Measurements from ENCODE around the gene FBXO22.

DNA sequence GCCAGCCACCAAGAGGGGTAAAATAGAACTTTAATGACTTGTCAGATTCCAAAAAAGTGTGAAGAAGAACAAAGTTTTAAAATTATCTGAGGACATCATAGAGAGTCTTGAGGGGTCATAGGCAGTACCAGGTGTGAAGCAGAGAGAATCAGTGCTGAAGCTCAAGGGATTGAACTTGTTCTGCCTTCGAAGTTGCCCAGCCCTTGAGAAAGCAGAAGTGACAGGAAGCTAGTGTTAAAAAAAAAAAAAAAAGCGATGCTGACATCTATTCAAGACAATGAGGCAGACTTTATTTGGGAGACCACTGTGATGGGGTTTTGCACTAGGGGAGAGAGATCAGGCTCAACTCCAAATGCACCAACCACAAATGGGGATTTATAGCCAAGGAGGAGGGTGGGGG is 21.8 kb downstream of the FBXO22 start:
- TF ChIP-seq, protein P1, sequence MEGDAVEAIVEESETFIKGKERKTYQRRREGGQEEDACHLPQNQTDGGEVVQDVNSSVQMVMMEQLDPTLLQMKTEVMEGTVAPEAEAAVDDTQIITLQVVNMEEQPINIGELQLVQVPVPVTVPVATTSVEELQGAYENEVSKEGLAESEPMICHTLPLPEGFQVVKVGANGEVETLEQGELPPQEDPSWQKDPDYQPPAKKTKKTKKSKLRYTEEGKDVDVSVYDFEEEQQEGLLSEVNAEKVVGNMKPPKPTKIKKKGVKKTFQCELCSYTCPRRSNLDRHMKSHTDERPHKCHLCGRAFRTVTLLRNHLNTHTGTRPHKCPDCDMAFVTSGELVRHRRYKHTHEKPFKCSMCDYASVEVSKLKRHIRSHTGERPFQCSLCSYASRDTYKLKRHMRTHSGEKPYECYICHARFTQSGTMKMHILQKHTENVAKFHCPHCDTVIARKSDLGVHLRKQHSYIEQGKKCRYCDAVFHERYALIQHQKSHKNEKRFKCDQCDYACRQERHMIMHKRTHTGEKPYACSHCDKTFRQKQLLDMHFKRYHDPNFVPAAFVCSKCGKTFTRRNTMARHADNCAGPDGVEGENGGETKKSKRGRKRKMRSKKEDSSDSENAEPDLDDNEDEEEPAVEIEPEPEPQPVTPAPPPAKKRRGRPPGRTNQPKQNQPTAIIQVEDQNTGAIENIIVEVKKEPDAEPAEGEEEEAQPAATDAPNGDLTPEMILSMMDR (CRISPR knock-in tag; IDR thresholded peaks at IDR 0.05), result no peak
- TF ChIP-seq ZNF660 (CRISPR knock-in tag; IDR thresholded peaks at IDR 0.05; ENCODE audit: borderline replicate concordance, low read depth), result no peak
- TF ChIP-seq, protein P2, sequence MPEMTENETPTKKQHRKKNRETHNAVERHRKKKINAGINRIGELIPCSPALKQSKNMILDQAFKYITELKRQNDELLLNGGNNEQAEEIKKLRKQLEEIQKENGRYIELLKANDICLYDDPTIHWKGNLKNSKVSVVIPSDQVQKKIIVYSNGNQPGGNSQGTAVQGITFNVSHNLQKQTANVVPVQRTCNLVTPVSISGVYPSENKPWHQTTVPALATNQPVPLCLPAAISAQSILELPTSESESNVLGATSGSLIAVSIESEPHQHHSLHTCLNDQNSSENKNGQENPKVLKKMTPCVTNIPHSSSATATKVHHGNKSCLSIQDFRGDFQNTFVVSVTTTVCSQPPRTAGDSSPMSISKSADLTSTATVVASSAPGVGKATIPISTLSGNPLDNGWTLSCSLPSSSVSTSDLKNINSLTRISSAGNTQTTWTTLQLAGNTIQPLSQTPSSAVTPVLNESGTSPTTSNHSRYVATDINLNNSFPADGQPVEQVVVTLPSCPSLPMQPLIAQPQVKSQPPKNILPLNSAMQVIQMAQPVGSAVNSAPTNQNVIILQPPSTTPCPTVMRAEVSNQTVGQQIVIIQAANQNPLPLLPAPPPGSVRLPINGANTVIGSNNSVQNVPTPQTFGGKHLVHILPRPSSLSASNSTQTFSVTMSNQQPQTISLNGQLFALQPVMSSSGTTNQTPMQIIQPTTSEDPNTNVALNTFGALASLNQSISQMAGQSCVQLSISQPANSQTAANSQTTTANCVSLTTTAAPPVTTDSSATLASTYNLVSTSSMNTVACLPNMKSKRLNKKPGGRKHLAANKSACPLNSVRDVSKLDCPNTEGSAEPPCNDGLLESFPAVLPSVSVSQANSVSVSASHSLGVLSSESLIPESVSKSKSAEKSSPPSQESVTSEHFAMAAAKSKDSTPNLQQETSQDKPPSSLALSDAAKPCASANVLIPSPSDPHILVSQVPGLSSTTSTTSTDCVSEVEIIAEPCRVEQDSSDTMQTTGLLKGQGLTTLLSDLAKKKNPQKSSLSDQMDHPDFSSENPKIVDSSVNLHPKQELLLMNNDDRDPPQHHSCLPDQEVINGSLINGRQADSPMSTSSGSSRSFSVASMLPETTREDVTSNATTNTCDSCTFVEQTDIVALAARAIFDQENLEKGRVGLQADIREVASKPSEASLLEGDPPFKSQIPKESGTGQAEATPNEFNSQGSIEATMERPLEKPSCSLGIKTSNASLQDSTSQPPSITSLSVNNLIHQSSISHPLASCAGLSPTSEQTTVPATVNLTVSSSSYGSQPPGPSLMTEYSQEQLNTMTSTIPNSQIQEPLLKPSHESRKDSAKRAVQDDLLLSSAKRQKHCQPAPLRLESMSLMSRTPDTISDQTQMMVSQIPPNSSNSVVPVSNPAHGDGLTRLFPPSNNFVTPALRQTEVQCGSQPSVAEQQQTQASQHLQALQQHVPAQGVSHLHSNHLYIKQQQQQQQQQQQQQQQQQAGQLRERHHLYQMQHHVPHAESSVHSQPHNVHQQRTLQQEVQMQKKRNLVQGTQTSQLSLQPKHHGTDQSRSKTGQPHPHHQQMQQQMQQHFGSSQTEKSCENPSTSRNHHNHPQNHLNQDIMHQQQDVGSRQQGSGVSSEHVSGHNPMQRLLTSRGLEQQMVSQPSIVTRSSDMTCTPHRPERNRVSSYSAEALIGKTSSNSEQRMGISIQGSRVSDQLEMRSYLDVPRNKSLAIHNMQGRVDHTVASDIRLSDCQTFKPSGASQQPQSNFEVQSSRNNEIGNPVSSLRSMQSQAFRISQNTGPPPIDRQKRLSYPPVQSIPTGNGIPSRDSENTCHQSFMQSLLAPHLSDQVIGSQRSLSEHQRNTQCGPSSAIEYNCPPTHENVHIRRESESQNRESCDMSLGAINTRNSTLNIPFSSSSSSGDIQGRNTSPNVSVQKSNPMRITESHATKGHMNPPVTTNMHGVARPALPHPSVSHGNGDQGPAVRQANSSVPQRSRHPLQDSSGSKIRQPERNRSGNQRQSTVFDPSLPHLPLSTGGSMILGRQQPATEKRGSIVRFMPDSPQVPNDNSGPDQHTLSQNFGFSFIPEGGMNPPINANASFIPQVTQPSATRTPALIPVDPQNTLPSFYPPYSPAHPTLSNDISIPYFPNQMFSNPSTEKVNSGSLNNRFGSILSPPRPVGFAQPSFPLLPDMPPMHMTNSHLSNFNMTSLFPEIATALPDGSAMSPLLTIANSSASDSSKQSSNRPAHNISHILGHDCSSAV (CRISPR knock-in tag; IDR thresholded peaks at IDR 0.05; ENCODE audit: borderline replicate concordance), result no peak
- TF ChIP-seq EP300 (IDR thresholded peaks at IDR 0.05; ENCODE audit: low read depth in 2 of 2, low read length in 2 of 2), result no peak
- no peak for TF ChIP-seq EP300 (CRISPR knock-in tag; IDR thresholded peaks at IDR 0.05; ENCODE audit: borderline replicate concordance)
- TF ChIP-seq POLR2A (IDR thresholded peaks at IDR 0.05; ENCODE audit: insufficient read depth in 1 of 2, low read depth in 2 of 2, low read length in 2 of 2), result no peak
- TF ChIP-seq ETV6 (CRISPR knock-in tag; conservative IDR thresholded peaks at IDR 0.05), result no peak
- TF ChIP-seq NFIC (IDR thresholded peaks at IDR 0.05; ENCODE audit: low read length), result no peak
- no peak for TF ChIP-seq ZNF253 (CRISPR knock-in tag; IDR thresholded peaks at IDR 0.05; ENCODE audit: borderline replicate concordance)
- TF ChIP-seq, protein P3, sequence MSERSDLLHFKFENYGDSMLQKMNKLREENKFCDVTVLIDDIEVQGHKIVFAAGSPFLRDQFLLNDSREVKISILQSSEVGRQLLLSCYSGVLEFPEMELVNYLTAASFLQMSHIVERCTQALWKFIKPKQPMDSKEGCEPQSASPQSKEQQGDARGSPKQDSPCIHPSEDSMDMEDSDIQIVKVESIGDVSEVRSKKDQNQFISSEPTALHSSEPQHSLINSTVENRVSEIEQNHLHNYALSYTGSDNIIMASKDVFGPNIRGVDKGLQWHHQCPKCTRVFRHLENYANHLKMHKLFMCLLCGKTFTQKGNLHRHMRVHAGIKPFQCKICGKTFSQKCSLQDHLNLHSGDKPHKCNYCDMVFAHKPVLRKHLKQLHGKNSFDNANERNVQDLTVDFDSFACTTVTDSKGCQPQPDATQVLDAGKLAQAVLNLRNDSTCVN (CRISPR knock-in tag; IDR thresholded peaks at IDR 0.05; ENCODE audit: borderline replicate concordance), result no peak
- TF ChIP-seq EZH2 (conservative IDR thresholded peaks at IDR 0.05; ENCODE audit: low read depth, low read length), result no peak
- TF ChIP-seq, protein P4, sequence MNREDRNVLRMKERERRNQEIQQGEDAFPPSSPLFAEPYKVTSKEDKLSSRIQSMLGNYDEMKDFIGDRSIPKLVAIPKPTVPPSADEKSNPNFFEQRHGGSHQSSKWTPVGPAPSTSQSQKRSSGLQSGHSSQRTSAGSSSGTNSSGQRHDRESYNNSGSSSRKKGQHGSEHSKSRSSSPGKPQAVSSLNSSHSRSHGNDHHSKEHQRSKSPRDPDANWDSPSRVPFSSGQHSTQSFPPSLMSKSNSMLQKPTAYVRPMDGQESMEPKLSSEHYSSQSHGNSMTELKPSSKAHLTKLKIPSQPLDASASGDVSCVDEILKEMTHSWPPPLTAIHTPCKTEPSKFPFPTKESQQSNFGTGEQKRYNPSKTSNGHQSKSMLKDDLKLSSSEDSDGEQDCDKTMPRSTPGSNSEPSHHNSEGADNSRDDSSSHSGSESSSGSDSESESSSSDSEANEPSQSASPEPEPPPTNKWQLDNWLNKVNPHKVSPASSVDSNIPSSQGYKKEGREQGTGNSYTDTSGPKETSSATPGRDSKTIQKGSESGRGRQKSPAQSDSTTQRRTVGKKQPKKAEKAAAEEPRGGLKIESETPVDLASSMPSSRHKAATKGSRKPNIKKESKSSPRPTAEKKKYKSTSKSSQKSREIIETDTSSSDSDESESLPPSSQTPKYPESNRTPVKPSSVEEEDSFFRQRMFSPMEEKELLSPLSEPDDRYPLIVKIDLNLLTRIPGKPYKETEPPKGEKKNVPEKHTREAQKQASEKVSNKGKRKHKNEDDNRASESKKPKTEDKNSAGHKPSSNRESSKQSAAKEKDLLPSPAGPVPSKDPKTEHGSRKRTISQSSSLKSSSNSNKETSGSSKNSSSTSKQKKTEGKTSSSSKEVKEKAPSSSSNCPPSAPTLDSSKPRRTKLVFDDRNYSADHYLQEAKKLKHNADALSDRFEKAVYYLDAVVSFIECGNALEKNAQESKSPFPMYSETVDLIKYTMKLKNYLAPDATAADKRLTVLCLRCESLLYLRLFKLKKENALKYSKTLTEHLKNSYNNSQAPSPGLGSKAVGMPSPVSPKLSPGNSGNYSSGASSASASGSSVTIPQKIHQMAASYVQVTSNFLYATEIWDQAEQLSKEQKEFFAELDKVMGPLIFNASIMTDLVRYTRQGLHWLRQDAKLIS (CRISPR knock-in tag; IDR thresholded peaks at IDR 0.05), result no peak
- no peak for TF ChIP-seq RCOR2 (CRISPR knock-in tag; IDR thresholded peaks at IDR 0.05)
- no peak for TF ChIP-seq ZNF326 (CRISPR knock-in tag; IDR thresholded peaks at IDR 0.05; ENCODE audit: borderline replicate concordance)

All from HepG2 (cell line).